Measurements from ENCODE around the gene MICB.

- TF ChIP-seq POLR2A (IDR thresholded peaks at IDR 0.05; ENCODE audit: low read depth, low read length) (no peak), POLR2AphosphoS5 (IDR thresholded peaks at IDR 0.05; ENCODE audit: low read depth, low read length) (no peak), TAF1 (IDR thresholded peaks at IDR 0.05; ENCODE audit: borderline replicate concordance, low read depth, low read length) (no peak)
Measured at GRCh38 chr6:31556307-31556706, 58.4 kb downstream of the MICB start.

Measured in GM12892 (cell line).